ENCODE results near the gene TFCP2L1.

The TFCP2L1 gene

DNA sequence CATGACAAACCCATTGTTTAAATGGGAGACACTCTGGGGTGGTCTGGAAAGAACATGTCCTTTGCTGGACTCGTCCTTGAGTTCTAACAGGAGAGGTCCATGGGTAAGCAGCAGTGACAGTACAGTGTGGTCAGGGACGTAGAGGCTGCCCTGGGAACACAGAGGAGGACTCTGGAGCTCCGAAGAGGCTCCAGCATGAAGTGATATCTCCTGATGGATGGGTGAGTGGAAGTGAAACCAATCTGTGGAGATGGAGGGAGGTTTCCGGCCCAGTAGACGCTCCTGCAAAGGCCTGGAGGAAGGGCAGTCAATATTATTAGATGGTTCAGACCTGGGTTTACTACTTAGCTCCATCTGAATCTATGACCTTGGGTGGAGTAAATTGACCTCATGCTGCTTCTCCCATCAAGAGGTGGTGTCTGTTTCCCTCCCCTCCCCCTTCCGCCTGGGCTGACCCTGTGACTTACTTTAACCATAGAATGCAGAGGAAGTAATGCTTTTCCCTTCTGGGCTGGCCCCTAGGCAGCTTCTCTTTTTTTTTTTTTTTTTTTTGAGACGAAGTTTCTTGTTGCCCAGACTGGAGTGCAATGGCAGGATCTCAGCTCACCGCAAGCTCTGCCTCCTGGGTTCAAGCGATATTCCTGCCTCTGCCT lies 2.3 kb upstream of the TFCP2L1 start:
- TF ChIP-seq, protein P1, sequence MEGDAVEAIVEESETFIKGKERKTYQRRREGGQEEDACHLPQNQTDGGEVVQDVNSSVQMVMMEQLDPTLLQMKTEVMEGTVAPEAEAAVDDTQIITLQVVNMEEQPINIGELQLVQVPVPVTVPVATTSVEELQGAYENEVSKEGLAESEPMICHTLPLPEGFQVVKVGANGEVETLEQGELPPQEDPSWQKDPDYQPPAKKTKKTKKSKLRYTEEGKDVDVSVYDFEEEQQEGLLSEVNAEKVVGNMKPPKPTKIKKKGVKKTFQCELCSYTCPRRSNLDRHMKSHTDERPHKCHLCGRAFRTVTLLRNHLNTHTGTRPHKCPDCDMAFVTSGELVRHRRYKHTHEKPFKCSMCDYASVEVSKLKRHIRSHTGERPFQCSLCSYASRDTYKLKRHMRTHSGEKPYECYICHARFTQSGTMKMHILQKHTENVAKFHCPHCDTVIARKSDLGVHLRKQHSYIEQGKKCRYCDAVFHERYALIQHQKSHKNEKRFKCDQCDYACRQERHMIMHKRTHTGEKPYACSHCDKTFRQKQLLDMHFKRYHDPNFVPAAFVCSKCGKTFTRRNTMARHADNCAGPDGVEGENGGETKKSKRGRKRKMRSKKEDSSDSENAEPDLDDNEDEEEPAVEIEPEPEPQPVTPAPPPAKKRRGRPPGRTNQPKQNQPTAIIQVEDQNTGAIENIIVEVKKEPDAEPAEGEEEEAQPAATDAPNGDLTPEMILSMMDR (IDR thresholded peaks at IDR 0.05; ENCODE audit: low read depth, low read length) = no peak
- no peak overlapping the region for H3K4me3 ChIP-seq (ENCODE audit: low read depth, low read length)

DNA sequence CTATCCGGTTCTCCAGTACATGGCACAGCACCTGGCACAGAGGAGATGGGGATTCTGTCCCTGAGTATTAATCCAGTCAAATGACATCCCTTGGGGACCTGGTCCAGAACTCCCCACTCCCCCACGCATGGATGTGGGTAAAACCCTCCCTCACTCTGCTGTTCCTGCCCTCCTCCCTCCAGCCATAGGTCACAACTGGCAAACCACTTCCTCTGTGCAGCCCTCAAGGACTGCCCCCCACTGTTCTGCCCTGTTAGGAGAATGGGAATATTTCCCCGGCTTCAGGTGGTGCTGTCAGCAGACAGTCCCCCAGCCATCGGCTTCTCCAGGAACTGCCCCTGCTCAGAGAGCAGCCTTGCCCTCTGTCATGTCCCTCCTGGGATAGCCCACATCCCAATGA lies 1.5 kb upstream of the TFCP2L1 start:
- TF ChIP-seq, protein P1 (IDR thresholded peaks at IDR 0.05; ENCODE audit: low read depth, low read length) = no peak
- H3K4me3 ChIP-seq (ENCODE audit: low read depth, low read length) = no peak overlapping the region

- H3K4me3 ChIP-seq (ENCODE audit: low read depth, low read length) = no peak overlapping the region
- TF ChIP-seq, protein P1 (IDR thresholded peaks at IDR 0.05; ENCODE audit: low read depth, low read length) = no peak
These were observed 924 bp upstream of the TFCP2L1 start for GRCh38 chr2:121285926-121286325.

DNA sequence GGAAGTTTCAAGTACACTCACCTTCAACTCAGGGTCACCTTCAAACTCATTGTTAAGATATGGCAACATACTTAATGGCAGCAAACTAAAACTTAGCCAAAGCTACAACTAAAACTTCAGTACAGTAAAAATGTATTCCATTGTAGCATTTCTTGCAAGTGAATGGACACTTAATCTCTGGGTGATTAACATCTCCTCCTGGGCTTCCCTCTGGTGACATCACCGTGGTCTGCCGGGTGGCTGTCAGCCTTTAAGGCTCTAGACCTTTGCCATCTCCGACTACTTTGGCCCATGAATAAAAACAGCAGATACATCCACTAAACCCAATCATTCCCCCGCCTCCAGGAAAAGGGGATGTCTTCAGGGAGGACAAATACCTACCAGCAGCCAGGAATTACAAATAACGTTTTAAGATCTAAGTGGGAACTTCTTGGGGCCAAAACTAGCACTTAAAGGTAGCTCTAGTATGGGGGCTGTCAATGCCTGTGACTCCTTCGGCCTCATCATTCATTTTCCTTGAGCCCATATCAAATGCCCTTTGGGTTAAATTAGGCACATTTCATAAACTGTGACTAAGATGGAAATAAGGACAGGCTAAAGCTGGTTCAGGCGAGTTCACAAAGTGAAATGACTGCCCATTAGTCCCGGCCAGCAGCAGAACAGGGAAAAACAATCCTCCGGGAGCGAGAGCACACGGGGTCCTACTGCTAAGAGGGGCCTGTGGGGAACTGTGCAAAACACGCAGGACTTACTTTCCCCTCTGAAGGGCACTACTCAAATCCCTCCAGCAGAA lies 1.1 kb downstream of the TFCP2L1 start:
- H3K4me3 ChIP-seq (ENCODE audit: low read depth, low read length) = no peak overlapping the region
- TF ChIP-seq, protein P1 (IDR thresholded peaks at IDR 0.05; ENCODE audit: low read depth, low read length) = no peak

DNA sequence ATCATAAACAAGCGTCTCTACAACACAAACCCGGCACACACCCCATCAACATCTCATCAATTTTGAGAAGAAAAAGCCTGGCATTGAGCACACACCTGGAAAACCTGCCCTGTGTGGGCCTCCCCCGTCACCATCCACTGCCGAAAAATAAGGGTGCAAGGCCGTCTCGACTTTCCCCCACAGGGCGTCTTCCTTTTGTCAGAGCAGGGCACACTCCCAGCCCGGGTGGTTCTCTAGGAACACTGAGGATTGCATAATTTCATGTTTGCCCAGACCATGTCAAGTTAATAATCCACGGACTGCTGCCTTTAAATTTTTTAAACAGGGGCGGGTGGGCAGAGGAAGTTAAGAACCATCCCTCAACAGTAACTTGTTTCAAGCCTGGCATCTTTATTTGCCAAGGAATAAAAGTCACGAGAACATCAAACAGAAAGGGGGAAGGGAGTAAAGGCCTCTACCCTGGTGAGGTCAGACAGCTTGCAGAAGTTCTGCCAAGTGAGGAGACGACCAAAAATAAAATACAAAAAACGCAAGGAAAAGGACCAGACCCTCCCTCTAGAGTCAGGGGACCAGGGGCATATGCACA lies 2.1 kb downstream of the TFCP2L1 start:
- no peak overlapping the region for H3K4me3 ChIP-seq (ENCODE audit: low read depth, low read length)
- TF ChIP-seq, protein P1 (IDR thresholded peaks at IDR 0.05; ENCODE audit: low read depth, low read length) = no peak

GRCh38 chr2:121281694-121282093 lies 3.3 kb downstream of the TFCP2L1 start:
- TF ChIP-seq, protein P1 (IDR thresholded peaks at IDR 0.05; ENCODE audit: low read depth, low read length) = no peak

DNA sequence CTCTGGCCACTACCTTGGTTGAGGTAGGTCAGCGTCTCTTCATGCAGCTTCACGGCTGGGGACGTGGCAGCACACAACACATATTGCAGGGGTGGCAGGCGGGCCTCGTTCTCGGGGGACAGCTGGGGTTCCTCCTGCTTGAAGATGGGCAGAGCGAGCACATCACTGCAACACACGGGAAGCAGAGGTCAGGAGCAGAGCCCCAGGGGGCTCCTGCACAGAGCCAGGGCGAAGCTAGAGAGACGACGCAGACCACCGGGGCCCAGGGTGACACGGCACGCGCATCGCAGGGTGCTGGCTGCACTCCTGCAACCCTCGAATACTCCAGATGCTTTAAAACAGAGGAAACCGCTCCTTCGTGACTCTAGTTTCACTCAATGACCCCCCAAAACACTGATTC lies 3.9 kb downstream of the TFCP2L1 start:
- TF ChIP-seq, protein P1 (IDR thresholded peaks at IDR 0.05; ENCODE audit: low read depth, low read length) = no peak
- no peak overlapping the region for H3K4me3 ChIP-seq (ENCODE audit: low read depth, low read length)

More at GRCh38 chr2:121281694-121282093, 3.3 kb downstream of the TFCP2L1 start:
- no peak overlapping the region for H3K4me3 ChIP-seq (ENCODE audit: low read depth, low read length)
